BJ (cell line): Measurements from ENCODE around the gene RNF39. TPM values are rescaled to one million over a fixed set of nuclear protein-coding genes. Genes with fewer than 3 reads are reported as not detected.

ENCODE experiments used
- CTCF ChIA-PET: fragments of 350-600 bp; formaldehyde crosslinking; extraction: SDS; loops from one replicate; lab custom pipeline; 2021; ENCODE audit warnings: antibody characterized with exemption, inconsistent platforms; lab: Yijun Ruan, JAX
- POLR2A ChIA-PET: fragments of 300-600 bp; sonication (Branson Sonifier 250); formaldehyde crosslinking; extraction: SDS; loops from one replicate; lab custom pipeline; 2021; ENCODE audit warnings: antibody characterized with exemption; lab: Charles Lee
- DNase-seq: peaks from one replicate; pipeline ENCODE4 v3.0.0-alpha.2; 2011; ENCODE audit warnings: low read depth
- H3K27me3 ChIP-seq: 2 replicates; pipeline ENCODE4 v1.6.0; 2011; ENCODE audit warnings: low read length; ENCODE audit not compliant: control insufficient read depth, insufficient read depth
- H3K36me3 ChIP-seq: 2 replicates; pipeline ENCODE4 v1.5.1; 2011; ENCODE audit warnings: low read length; ENCODE audit not compliant: control insufficient read depth, insufficient read depth
- H3K4me3 ChIP-seq: 2 replicates; pipeline ENCODE4 v1.5.1; 2011; ENCODE audit warnings: low read depth, mild to moderate bottlenecking, control low read depth, low read length
- polyA plus RNA-seq: library from polyadenylated mRNA; depleted of rRNA; stranded (reverse); fragments of >200 nt; gene quantifications from 2 replicates; pipeline ENCODE4 v1.2.3, GENCODE V29; 2011
- TF ChIP-seq, protein P1 (sequence below): IDR thresholded peaks from 2 replicates; pipeline ENCODE4 v1.5.1; 2011; ENCODE audit warnings: low read depth, mild to moderate bottlenecking, control low read depth, inconsistent platforms, low read length, moderate library complexity; ENCODE audit not compliant: insufficient read depth

RNF39 gene
- polyA plus RNA-seq, 1 experiment = not detected

GRCh38 chr6:30103872-30104179 lies 28.3 kb upstream of the RNF39 start:
- ChIA-PET CTCF (interaction anchor here (0.6 to 7.6 kb wide), 29 partner anchors 8 to 256 kb away, joined by 3 to 199 read pairs (median 6); partner anchors contain the start of gene TRIM40), POLR2A (interaction anchor here (0.6 kb wide), 2 partner anchors 10 to 37 kb away, joined by 3 read pairs; partner anchors contain the start of gene PPP1R11)
- TF ChIP-seq, protein P1, sequence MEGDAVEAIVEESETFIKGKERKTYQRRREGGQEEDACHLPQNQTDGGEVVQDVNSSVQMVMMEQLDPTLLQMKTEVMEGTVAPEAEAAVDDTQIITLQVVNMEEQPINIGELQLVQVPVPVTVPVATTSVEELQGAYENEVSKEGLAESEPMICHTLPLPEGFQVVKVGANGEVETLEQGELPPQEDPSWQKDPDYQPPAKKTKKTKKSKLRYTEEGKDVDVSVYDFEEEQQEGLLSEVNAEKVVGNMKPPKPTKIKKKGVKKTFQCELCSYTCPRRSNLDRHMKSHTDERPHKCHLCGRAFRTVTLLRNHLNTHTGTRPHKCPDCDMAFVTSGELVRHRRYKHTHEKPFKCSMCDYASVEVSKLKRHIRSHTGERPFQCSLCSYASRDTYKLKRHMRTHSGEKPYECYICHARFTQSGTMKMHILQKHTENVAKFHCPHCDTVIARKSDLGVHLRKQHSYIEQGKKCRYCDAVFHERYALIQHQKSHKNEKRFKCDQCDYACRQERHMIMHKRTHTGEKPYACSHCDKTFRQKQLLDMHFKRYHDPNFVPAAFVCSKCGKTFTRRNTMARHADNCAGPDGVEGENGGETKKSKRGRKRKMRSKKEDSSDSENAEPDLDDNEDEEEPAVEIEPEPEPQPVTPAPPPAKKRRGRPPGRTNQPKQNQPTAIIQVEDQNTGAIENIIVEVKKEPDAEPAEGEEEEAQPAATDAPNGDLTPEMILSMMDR = no peak
- DNase-seq = no peak
- H3K4me3 ChIP-seq = no peak overlapping the region
- no peaks in the 10 kb centered on the region for H3K36me3 ChIP-seq
- H3K27me3 ChIP-seq = peaks cover 31% of the 10 kb centered on the region

DNA sequence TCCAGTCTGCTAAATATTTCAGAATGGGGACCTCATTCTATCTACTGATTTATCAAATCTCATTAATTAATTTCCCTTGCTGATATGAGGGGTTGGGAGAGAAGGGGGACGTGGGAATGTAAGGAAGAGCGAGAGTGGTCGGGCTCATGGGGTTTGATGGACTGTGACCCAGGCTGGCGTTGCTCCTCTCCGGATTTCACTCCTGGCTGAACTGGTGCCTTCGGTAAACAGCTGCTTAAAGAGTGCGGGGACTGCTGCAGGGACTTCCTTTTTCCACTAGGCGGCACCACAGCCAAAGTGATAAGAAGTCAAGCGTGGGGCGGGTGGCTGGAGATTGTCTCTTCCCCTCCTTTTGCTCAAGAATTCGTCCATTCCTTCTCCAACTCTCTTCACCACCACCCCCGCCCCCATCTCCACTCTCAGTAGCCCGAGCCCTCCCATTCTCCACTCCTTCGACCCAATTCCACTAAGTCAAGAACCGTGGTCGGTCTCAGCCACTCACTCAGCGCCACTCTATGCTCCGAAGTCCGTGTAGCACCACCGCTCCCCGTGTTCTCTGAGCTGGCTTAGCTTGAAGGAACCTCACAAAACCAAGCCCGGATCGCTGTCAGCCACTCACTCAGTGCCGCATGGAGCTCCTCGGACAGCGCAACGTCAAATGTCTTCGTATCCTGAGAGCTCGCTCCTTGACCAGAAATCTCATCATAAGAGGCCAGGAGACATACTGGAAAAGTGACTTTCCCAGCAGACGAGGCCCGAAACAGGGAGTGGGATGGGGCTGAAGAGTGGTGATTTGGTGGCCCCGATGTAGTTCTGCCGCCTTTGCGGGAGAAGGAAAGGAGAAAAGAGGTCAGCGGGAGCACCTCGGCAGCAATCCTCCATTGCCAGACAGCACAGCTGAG lies 27.7 kb upstream of the RNF39 start:
- Histone ChIP-seq H3K27me3 (peaks cover 31% of the 10 kb centered on the region), H3K4me3 (peak overlapping the region; percentile 46), H3K36me3 (no peaks in the 10 kb centered on the region)
- POLR2A ChIA-PET = interaction anchor here (0.6 kb wide), 2 partner anchors 11 to 36 kb away, joined by 3 read pairs; partner anchors contain the start of gene PPP1R11
- DNase-seq = peak; percentile 33
- CTCF ChIA-PET = interaction anchor here (0.6 to 7.6 kb wide), 34 partner anchors 9 to 297 kb away, joined by 3 to 199 read pairs (median 6); partner anchors contain the start of gene TRIM40
- TF ChIP-seq, protein P1 = peak; percentile 89

GRCh38 chr6:30102414-30102969 lies 26.9 kb upstream of the RNF39 start:
- H3K4me3 ChIP-seq = peak overlapping the region; percentile 28
- no peak for DNase-seq
- ChIA-PET POLR2A (no interaction called here), CTCF (interaction anchor here (0.6 to 7.6 kb wide), 30 partner anchors 9 to 352 kb away, joined by 3 to 199 read pairs (median 6); partner anchors contain the start of gene TRIM40)
- H3K27me3 ChIP-seq = peaks cover 34% of the 10 kb centered on the region
- no peaks in the 10 kb centered on the region for H3K36me3 ChIP-seq
- TF ChIP-seq, protein P1 = no peak

- ChIA-PET CTCF (interaction anchor here (0.6 to 2.3 kb wide), 13 partner anchors 8 to 367 kb away, joined by 3 to 31 read pairs (median 4); no protein-coding TSS in a partner anchor), POLR2A (no interaction called here)
- TF ChIP-seq, protein P1 = peak; percentile 33; the same call in 1 of the 2 replicates
- Histone ChIP-seq H3K36me3 (no peaks in the 10 kb centered on the region), H3K27me3 (peaks cover 36% of the 10 kb centered on the region), H3K4me3 (peak overlapping the region; percentile 33)
- peak; percentile 19 for DNase-seq
Measured at GRCh38 chr6:30101444-30102413, 26.2 kb upstream of the RNF39 start.
